HG03108 (cell line): Measurements from ENCODE around the gene SPSB4.
"Not testable (repeated sequence)": the region's sequence is repeated elsewhere in the genome, so short reads cannot be mapped to it uniquely, and the experiment has no call there.

Experiments
- ATAC-seq: cut with Tn5 transposase; IDR thresholded peaks from one replicate; pipeline ENCODE4 v1.9.1; 2021; ENCODE audit warnings: moderate library complexity; ENCODE audit not compliant: unreplicated experiment

SPSB4 gene

GRCh38 chr3:141050576-141051442, at the start of gene SPSB4:
Gene SPSB4, plus strand, starts transcription at chr3:141051347. Its CDS starts 14,758 bp downstream, at chr3:141066105.
- ATAC-seq, result no peak

DNA sequence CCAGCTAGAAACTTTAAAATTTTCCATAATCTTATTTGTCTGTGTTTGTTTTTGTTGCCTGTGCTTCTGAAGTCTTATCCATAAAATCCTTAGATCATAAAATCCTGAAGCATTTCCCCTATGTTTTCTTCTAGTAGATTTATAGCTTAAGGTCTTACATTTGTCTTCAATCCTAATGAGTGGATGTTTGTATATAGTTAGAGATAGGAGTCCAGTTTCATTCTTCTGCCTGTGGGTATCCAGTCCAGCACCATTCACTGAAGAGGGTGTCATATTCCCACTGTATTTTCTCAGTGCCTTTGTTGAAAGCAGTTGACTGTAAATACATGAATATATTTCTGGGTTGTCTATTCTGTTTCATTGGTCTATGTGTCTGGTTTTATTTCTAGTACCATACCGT, 44.8 kb upstream of the SPSB4 start:
- ATAC-seq, result no peak

GRCh38 chr3:141009496-141009895, 41.7 kb upstream of the SPSB4 start:
- ATAC-seq, result no peak

GRCh38 chr3:141011232-141011996, 39.7 kb upstream of the SPSB4 start:
- ATAC-seq, result peak; percentile 83

DNA sequence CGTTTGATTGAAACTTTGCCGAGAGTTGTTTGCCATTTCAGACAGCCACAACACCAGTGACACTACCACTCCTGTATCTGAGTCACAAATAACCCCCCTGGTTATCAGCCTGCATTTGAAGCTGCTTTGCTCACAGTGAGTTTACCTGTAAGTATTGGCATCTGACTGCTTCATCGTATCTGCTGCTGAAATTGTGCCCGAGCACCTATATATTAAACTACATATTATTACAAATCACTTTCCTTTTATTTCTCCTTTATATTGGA, 39.2 kb upstream of the SPSB4 start:
- no peak for ATAC-seq

DNA sequence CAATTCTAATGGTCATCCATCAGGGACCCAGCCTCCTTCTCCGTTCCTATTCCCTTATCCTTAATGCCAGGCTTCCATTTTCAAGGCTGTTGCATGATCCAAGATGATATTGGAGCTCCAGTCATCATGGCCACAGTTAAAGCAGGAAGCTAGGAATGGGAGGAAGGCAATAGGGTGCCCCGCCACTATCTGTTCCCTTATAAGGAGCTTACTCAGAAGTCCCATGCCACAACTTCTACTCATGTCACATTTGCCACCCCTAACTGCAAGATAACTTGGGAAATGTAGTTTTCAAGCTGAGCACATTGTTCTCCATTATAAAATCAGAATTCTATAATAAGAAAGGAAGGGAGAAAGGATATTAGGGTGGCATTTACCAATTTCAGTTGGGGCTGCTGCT, 38.6 kb upstream of the SPSB4 start:
- no peak for ATAC-seq

- no peak for ATAC-seq
These were observed 35.7 kb upstream of the SPSB4 start for GRCh38 chr3:141015481-141015880.

DNA sequence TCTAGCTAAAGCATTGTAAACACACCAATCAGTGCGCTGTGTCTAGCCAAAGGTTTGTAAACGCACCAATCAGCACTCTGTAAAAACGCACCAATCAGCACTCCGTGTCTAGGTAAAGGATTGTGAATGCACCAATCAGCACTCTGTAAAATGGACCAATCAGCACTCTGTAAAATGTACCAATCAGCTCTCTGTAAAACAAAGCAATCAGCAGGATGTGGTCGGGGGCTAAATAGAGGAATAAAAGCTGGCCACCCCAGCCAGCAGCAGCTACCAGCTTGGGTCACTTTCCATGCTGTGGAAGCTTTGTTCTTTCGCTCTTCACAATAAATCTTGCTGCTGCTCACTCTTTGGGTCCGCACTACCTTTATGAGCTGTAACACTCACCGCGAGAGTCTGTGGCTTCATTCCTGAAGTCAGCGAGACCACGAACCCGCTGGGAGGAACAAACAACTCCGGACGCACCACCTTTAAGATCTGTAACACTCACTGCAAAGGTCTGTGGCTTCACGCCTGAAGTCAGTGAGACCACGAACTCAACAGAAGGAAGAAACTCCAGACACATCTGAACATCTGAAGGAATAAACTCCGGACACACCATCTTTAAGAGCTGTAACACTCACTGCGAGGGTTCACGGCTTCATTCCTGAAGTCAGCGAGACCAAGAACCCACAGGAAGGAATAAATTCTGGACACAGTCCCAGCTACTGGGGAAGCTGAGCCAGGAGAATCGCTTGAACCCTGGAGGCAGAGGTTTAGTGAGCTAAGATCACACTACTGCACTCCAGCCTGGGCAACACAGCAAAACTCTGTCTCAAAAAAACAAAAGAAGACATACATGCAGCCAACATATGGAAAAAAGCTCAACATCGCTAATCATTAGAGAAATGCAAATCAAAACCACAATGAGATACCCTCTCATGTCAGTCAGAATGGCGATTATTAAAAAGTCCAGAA, 33.5 kb upstream of the SPSB4 start:
- ATAC-seq, result not testable (repeated sequence)

- ATAC-seq, result no peak
These were observed 31.9 kb upstream of the SPSB4 start for GRCh38 chr3:141019244-141019643.

- no peak for ATAC-seq
These were observed 30.9 kb upstream of the SPSB4 start for GRCh38 chr3:141020143-141020830.

GRCh38 chr3:141021261-141021660, 29.9 kb upstream of the SPSB4 start:
- no peak for ATAC-seq

GRCh38 chr3:141030296-141030695, 20.9 kb upstream of the SPSB4 start:
- no peak for ATAC-seq

DNA sequence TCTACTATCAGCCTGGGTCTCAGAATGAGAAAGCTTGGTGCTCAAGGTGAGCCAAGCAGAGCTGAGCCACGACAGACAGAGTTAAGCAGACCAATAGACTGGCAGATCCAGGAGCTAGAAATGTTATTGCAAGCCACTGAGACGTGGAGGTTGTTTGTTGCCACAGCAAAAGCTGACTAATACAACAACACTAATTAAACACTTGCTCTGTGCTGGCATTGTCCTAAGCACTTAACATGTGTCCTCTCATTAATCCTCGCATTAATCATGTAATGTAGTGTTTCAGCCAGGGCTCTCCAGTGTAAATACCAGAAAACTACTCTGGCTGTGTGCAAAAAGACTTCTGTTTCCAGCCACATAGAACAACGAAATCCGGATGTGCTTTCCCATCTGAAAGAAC, 11.6 kb upstream of the SPSB4 start:
- no peak for ATAC-seq

- no peak for ATAC-seq
These were observed 6.2 kb upstream of the SPSB4 start for GRCh38 chr3:141044695-141045641.

DNA sequence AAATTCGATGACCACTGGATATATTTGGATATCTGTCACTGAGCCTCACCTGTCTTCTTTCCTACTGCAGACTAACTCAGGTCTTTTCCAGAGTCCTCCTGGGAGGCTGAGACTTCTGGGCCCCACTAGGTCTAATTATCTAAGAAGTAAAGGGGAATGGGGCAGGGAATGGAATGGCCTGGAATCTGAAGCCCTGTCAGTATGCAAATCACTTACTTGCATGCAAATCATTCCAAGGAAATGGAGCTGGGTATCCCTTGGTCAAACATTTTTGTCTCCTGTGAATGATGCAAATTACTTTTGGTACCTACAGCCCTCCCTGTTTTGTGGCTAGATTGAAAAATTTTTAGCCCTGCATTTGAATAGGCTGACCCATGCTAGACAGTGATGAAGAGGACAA, 5.3 kb upstream of the SPSB4 start:
- no peak for ATAC-seq

GRCh38 chr3:141047168-141047567, 4.0 kb upstream of the SPSB4 start:
- ATAC-seq, result no peak

DNA sequence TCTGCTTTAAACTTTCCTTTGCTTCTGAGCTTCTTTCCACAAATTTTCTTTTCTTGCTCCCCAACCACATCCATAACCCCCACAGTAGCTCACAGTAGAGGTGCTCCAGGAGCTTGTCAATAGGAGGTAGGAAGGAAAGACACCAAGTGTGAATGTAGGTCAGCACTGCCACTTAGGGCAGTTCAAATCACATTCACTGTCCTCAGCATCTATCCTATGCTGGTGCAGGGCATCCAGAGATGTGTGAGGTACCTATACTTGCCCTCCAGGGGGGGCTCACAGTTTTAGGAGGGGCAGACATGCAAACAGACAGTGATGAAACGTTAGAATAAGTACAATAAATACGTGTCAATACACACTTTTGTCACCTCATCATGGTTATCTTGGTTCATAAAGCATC, 1.5 kb upstream of the SPSB4 start:
- ATAC-seq, result no peak

GRCh38 chr3:141051443-141052200, 475 bp downstream of the SPSB4 start:
- ATAC-seq, result no peak
